Measurements from ENCODE around the gene PHACTR1. TPM values are rescaled to one million over a fixed set of nuclear protein-coding genes. Genes with fewer than 3 reads are reported as not detected.

Gene PHACTR1
- total RNA-seq, 2 donors from 2014 or later = 2.8 to 6.3 TPM

GRCh38 chr6:12937971-12938370, 221.4 kb downstream of the PHACTR1 start:
- WGBS, 2 experiments (ENCODE audit: insufficient coverage in 1 of 2, insufficient read length in 1 of 2) = 65 to 99% methylated on average over 3 to 4 of the region's 4 CpGs
- H3K4me3 Mint-ChIP-seq = no peak overlapping the region

GRCh38 chr6:12939314-12939713, 222.7 kb downstream of the PHACTR1 start:
- WGBS, 2 experiments (ENCODE audit: insufficient coverage in 1 of 2, insufficient read length in 1 of 2) = 85 to 100% methylated on average over 3 of the region's 3 CpGs
- Histone ChIP-seq H3K4me1 (ENCODE audit: control insufficient read depth, insufficient read depth, low read length) (no peaks in the 10 kb centered on the region), H3K9me3 (ENCODE audit: control insufficient read depth, low read length) (no peaks in the 10 kb centered on the region), H3K36me3 (ENCODE audit: control insufficient read depth, insufficient read depth, low read length) (no peaks in the 10 kb centered on the region), H3K27me3 (ENCODE audit: control insufficient read depth, insufficient read depth, low read length, poor library complexity, severe bottlenecking) (no peaks in the 10 kb centered on the region), H3K4me3 (ENCODE audit: low read length) (no peak overlapping the region), H3K9ac (ENCODE audit: extremely low read depth, low read length, poor library complexity, severe bottlenecking) (no peak overlapping the region), H3K27ac (ENCODE audit: low read depth, low read length) (no peak overlapping the region)
- Mint-ChIP-seq H3K36me3 (ENCODE audit: low read depth) (no peaks in the 10 kb centered on the region), H3K4me3 (no peak overlapping the region), H3K4me1 (peaks cover 2% of the 10 kb centered on the region), H3K27me3 (ENCODE audit: insufficient read depth) (no peaks in the 10 kb centered on the region), H3K27ac (no peak overlapping the region), H3K9me3 (no peaks in the 10 kb centered on the region)
- no peak for DNase-seq
- no peak for TF ChIP-seq CTCF (conservative IDR thresholded peaks at IDR 0.05)

More at GRCh38 chr6:12937971-12938370, 221.4 kb downstream of the PHACTR1 start:
- no peaks in the 10 kb centered on the region for H3K36me3 Mint-ChIP-seq (ENCODE audit: low read depth)
- H3K4me1 Mint-ChIP-seq = peaks cover 2% of the 10 kb centered on the region
- H3K4me1 ChIP-seq (ENCODE audit: control insufficient read depth, insufficient read depth, low read length) = no peaks in the 10 kb centered on the region
- no peaks in the 10 kb centered on the region for H3K27me3 ChIP-seq (ENCODE audit: control insufficient read depth, insufficient read depth, low read length, poor library complexity, severe bottlenecking)
- no peaks in the 10 kb centered on the region for H3K9me3 ChIP-seq (ENCODE audit: control insufficient read depth, low read length)
- H3K36me3 ChIP-seq (ENCODE audit: control insufficient read depth, insufficient read depth, low read length) = no peaks in the 10 kb centered on the region
- H3K27ac Mint-ChIP-seq = no peak overlapping the region
- no peaks in the 10 kb centered on the region for H3K9me3 Mint-ChIP-seq
- no peak for DNase-seq
- no peak overlapping the region for H3K4me3 ChIP-seq (ENCODE audit: low read length)
- no peak overlapping the region for H3K27ac ChIP-seq (ENCODE audit: low read depth, low read length)
- no peak overlapping the region for H3K9ac ChIP-seq (ENCODE audit: extremely low read depth, low read length, poor library complexity, severe bottlenecking)
- H3K27me3 Mint-ChIP-seq (ENCODE audit: insufficient read depth) = no peaks in the 10 kb centered on the region
- TF ChIP-seq CTCF (conservative IDR thresholded peaks at IDR 0.05) = no peak

GRCh38 chr6:12941422-12941821, 224.9 kb downstream of the PHACTR1 start:
- H3K36me3 Mint-ChIP-seq (ENCODE audit: low read depth) = no peaks in the 10 kb centered on the region
- no peak for DNase-seq
- Histone ChIP-seq H3K27ac (ENCODE audit: low read depth, low read length) (no peak overlapping the region), H3K4me1 (ENCODE audit: control insufficient read depth, insufficient read depth, low read length) (no peaks in the 10 kb centered on the region), H3K36me3 (ENCODE audit: control insufficient read depth, insufficient read depth, low read length) (no peaks in the 10 kb centered on the region), H3K4me3 (ENCODE audit: low read length) (no peak overlapping the region), H3K27me3 (ENCODE audit: control insufficient read depth, insufficient read depth, low read length, poor library complexity, severe bottlenecking) (no peaks in the 10 kb centered on the region), H3K9ac (ENCODE audit: extremely low read depth, low read length, poor library complexity, severe bottlenecking) (no peak overlapping the region), H3K9me3 (ENCODE audit: control insufficient read depth, low read length) (no peaks in the 10 kb centered on the region)
- TF ChIP-seq CTCF (conservative IDR thresholded peaks at IDR 0.05) = no peak
- no peak overlapping the region for H3K27ac Mint-ChIP-seq
- H3K9me3 Mint-ChIP-seq = no peaks in the 10 kb centered on the region
- WGBS, 2 experiments (ENCODE audit: insufficient coverage in 1 of 2, insufficient read length in 1 of 2) = 85 to 92% methylated on average over 4 to 8 of the region's 8 CpGs
- no peak overlapping the region for H3K4me3 Mint-ChIP-seq
- H3K4me1 Mint-ChIP-seq = peaks cover 2% of the 10 kb centered on the region
- no peaks in the 10 kb centered on the region for H3K27me3 Mint-ChIP-seq (ENCODE audit: insufficient read depth)
